HEK293T (cell line): ENCODE data around the gene IL1RL1.

ENCODE experiments used
- CTCF ChIA-PET: fragments of 350-600 bp; formaldehyde crosslinking; extraction: SDS; loops from one replicate; lab custom pipeline; 2021; ENCODE audit warnings: antibody characterized with exemption, inconsistent platforms; lab: Yijun Ruan, JAX
- POLR2A ChIA-PET: fragments of 350-600 bp; formaldehyde crosslinking; extraction: SDS; loops from one replicate; lab custom pipeline; 2020; ENCODE audit warnings: antibody characterized with exemption, inconsistent platforms; lab: Yijun Ruan, JAX
- DNase-seq: peaks from one replicate; pipeline ENCODE4 v3.0.0; 2012; ENCODE audit warnings: mixed read lengths; ENCODE audit errors: extremely low spot score
- ARNT ChIP-seq: fragments of 450-650 bp; IDR thresholded peaks from 2 replicates; pipeline ENCODE4 v1.6.1; 2017; ENCODE audit warnings: mild to moderate bottlenecking
- BHLHE40 ChIP-seq: fragments of 450-650 bp; IDR thresholded peaks from 2 replicates; pipeline ENCODE4 v1.6.1; 2016; ENCODE audit warnings: mild to moderate bottlenecking, moderate library complexity, borderline replicate concordance
- CTBP1 ChIP-seq: fragments of 450-650 bp; IDR thresholded peaks from 2 replicates; pipeline ENCODE4 v1.6.1; 2016; ENCODE audit warnings: borderline replicate concordance
- ELF4 ChIP-seq: fragments of 450-650 bp; IDR thresholded peaks from 2 replicates; pipeline ENCODE4 v1.6.1; 2017; ENCODE audit warnings: antibody characterized with exemption
- FOXA1 ChIP-seq: fragments of 450-650 bp; IDR thresholded peaks from 2 replicates; pipeline ENCODE4 v1.6.1; 2016; ENCODE audit warnings: mild to moderate bottlenecking
- FOXK2 ChIP-seq: fragments of 450-650 bp; IDR thresholded peaks from 2 replicates; pipeline ENCODE4 v1.6.1; 2016; ENCODE audit warnings: mild to moderate bottlenecking
- FOXM1 ChIP-seq: fragments of 450-650 bp; IDR thresholded peaks from 2 replicates; pipeline ENCODE4 v1.6.1; 2017; ENCODE audit warnings: mild to moderate bottlenecking, borderline replicate concordance
- HDGF ChIP-seq: fragments of 450-650 bp; IDR thresholded peaks from 2 replicates; pipeline ENCODE4 v1.6.1; 2017; ENCODE audit warnings: antibody characterized with exemption, borderline replicate concordance
- L3MBTL2 ChIP-seq: fragments of 450-650 bp; conservative IDR thresholded peaks from 2 replicates; pipeline ENCODE4 v1.6.1; 2016; ENCODE audit warnings: mild to moderate bottlenecking
- LEF1 ChIP-seq: fragments of 450-650 bp; IDR thresholded peaks from 2 replicates; pipeline ENCODE4 v1.6.1; 2017; ENCODE audit warnings: mild to moderate bottlenecking, borderline replicate concordance
- NFRKB ChIP-seq: fragments of 450-650 bp; IDR thresholded peaks from 2 replicates; pipeline ENCODE4 v1.6.1; 2016; ENCODE audit warnings: mild to moderate bottlenecking, moderate library complexity
- PKNOX1 ChIP-seq: fragments of 450-650 bp; IDR thresholded peaks from 2 replicates; pipeline ENCODE4 v1.6.1; 2016
- SP1 ChIP-seq: fragments of 450-650 bp; IDR thresholded peaks from 2 replicates; pipeline ENCODE4 v1.6.1; 2017
- SUZ12 ChIP-seq: fragments of 450-650 bp; IDR thresholded peaks from 2 replicates; pipeline ENCODE4 v1.6.1; 2016; ENCODE audit warnings: mild to moderate bottlenecking
- TARDBP ChIP-seq: fragments of 450-650 bp; IDR thresholded peaks from 2 replicates; pipeline ENCODE4 v1.6.1; 2016
- ZNF384 ChIP-seq: fragments of 450-650 bp; IDR thresholded peaks from 2 replicates; pipeline ENCODE4 v1.6.1; 2016

Gene IL1RL1

DNA sequence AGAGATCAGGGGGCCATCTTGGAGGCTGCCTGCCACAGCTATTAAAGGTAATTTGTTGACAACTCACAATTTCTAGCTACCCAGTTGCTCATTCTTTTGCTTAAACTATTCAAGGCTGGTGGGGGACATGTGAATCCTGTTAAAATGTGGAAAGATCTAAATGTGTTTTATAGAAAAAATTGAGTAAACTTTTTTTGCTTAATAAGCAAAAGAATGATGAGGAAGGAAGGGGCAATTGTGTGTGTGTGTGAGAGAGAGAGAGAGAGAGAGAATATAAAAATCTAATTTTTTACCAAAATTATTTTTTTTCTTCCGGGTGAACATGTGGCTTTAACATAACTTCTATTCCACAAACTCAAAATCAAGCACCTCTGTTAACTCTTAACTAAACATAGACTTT lies 5.2 kb upstream of the IL1RL1 start:
- no peak for TF ChIP-seq LEF1
- TF ChIP-seq L3MBTL2: no peak
- ChIA-PET CTCF (no interaction called here), POLR2A (no interaction called here)
- DNase-seq: no peak

DNA sequence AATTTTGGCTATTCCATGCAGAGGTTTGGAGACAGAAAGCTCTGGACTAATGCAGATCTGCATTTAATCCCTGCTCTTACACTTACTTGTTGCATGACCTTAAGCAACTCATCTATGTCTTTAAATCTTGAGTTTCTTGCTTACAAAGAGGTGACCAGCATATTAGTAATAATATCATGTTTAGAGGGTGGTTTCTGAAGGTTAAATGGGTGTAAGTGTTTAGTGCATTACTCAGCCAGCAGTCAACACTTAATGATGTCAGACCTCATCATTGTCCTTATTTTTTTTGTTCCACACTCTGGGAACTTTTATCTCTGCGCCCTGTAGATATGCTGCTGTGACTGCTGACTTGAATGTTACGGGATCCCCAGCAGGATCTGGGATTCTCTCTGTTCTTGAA lies 1.7 kb downstream of the IL1RL1 start:
- POLR2A ChIA-PET: no interaction called here
- CTCF ChIA-PET: no interaction called here
- TF ChIP-seq L3MBTL2: no peak
- TF ChIP-seq NFRKB: no peak
- no peak for TF ChIP-seq SUZ12
- no peak for TF ChIP-seq ARNT
- no peak for TF ChIP-seq TARDBP
- TF ChIP-seq PKNOX1: no peak
- no peak for TF ChIP-seq HDGF
- no peak for TF ChIP-seq FOXK2
- TF ChIP-seq ZNF384: no peak
- no peak for TF ChIP-seq SP1
- TF ChIP-seq CTBP1: no peak
- TF ChIP-seq ELF4: no peak
- no peak for TF ChIP-seq FOXM1
- no peak for TF ChIP-seq FOXA1
- no peak for TF ChIP-seq LEF1
- no peak for DNase-seq

DNA sequence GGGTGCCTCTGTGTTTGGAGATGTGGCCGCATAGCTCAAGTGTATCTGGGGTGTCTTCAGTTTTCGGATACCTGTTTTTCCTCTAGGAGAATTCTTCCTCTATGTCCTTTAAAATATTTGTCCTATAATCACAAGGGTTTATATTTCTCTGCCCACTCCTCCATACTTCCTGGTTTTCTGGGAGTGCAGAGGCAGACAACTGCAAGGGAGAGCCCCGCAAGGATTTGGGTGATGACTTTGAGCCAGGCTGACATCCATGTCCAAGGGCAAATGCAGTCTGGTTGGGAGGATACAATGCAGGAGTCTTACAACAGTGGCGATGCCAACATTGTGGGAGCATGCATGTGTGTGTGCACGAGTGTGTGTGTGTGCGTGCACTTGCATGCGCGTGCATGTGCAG lies 2.1 kb downstream of the IL1RL1 start:
- POLR2A ChIA-PET: no interaction called here

GRCh38 chr2:102313950-102314349 lies 2.6 kb downstream of the IL1RL1 start:
- ChIA-PET POLR2A (no interaction called here), CTCF (no interaction called here)
- no peak for DNase-seq
- no peak for TF ChIP-seq HDGF
- no peak for TF ChIP-seq PKNOX1
- TF ChIP-seq FOXM1: no peak
- no peak for TF ChIP-seq CTBP1
- TF ChIP-seq ARNT: no peak
- TF ChIP-seq SUZ12: no peak
- no peak for TF ChIP-seq ZNF384
- no peak for TF ChIP-seq ELF4
- TF ChIP-seq NFRKB: no peak
- no peak for TF ChIP-seq LEF1
- no peak for TF ChIP-seq L3MBTL2
- no peak for TF ChIP-seq BHLHE40
- TF ChIP-seq SP1: no peak
- TF ChIP-seq FOXA1: no peak
- TF ChIP-seq FOXK2: no peak
- no peak for TF ChIP-seq TARDBP

More for the DNA sequence above, 2.1 kb downstream of the IL1RL1 start:
- TF ChIP-seq PKNOX1: no peak
- TF ChIP-seq ZNF384: no peak
- TF ChIP-seq FOXA1: no peak
- TF ChIP-seq LEF1: no peak
- TF ChIP-seq NFRKB: no peak
- TF ChIP-seq L3MBTL2: no peak
- TF ChIP-seq ELF4: no peak
- TF ChIP-seq FOXK2: no peak
- TF ChIP-seq HDGF: no peak
- no peak for TF ChIP-seq ARNT
- no peak for TF ChIP-seq CTBP1
- no peak for TF ChIP-seq BHLHE40
- no peak for TF ChIP-seq SUZ12
- no peak for DNase-seq
- CTCF ChIA-PET: no interaction called here

DNA sequence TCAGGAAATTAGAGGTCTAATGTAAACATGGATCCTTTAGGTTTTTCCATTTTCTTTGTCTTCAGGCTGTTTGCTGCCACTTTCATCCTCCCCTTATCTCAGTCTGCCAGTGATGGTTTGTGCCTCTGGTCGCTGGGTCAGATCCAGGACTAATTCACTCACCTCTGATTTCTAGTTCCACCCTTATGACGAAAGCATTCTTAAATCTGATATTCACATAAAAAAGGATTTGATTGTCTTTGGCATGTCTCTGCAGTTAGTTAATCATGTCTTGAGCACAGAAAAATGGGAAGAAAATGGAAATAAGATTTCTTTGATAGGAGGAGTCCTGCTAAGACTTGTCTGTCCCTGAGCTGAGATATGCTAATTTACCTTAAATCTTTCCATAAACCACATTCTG lies 4.6 kb downstream of the IL1RL1 start:
- POLR2A ChIA-PET: no interaction called here
- DNase-seq: no peak
- TF ChIP-seq L3MBTL2 (no peak), LEF1 (no peak), ZNF384 (no peak), SP1 (no peak), HDGF (no peak), PKNOX1 (no peak), FOXM1 (no peak), NFRKB (no peak), SUZ12 (no peak), ELF4 (no peak), ARNT (no peak), TARDBP (no peak), CTBP1 (no peak)
- CTCF ChIA-PET: no interaction called here

GRCh38 chr2:102317715-102318114 lies 6.4 kb downstream of the IL1RL1 start:
- ChIA-PET POLR2A (no interaction called here), CTCF (no interaction called here)
- DNase-seq: no peak
- TF ChIP-seq SUZ12: no peak
- TF ChIP-seq ELF4: no peak
- TF ChIP-seq LEF1: no peak
- TF ChIP-seq CTBP1: no peak
- no peak for TF ChIP-seq HDGF
- no peak for TF ChIP-seq L3MBTL2
- TF ChIP-seq TARDBP: no peak
- no peak for TF ChIP-seq FOXK2
- no peak for TF ChIP-seq BHLHE40
- TF ChIP-seq PKNOX1: no peak
- no peak for TF ChIP-seq FOXM1
- TF ChIP-seq SP1: no peak
- TF ChIP-seq ARNT: no peak
- no peak for TF ChIP-seq NFRKB
- no peak for TF ChIP-seq FOXA1
- no peak for TF ChIP-seq ZNF384
